HG02840 (cell line): Measurements from ENCODE around the gene C1QTNF12.

ENCODE experiments used
- ATAC-seq: cut with Tn5 transposase; IDR thresholded peaks from one replicate; pipeline ENCODE4 v1.9.1; 2021; ENCODE audit warnings: mild to moderate bottlenecking, moderate library complexity, moderate number of reproducible peaks; ENCODE audit not compliant: unreplicated experiment, low FRiP score

C1QTNF12 gene

GRCh38 chr1:1242461-1243265, 3.9 kb downstream of the C1QTNF12 start:
- no peak for ATAC-seq

- no peak for ATAC-seq
Measured at GRCh38 chr1:1241588-1242219, 4.8 kb downstream of the C1QTNF12 start.

GRCh38 chr1:1240822-1241587, 5.5 kb downstream of the C1QTNF12 start:
- ATAC-seq = no peak

GRCh38 chr1:1240348-1240732, 6.2 kb downstream of the C1QTNF12 start:
- no peak for ATAC-seq

GRCh38 chr1:1239614-1240347, 6.7 kb downstream of the C1QTNF12 start:
- ATAC-seq = no peak

GRCh38 chr1:1239227-1239613, 7.3 kb downstream of the C1QTNF12 start:
- no peak for ATAC-seq

- ATAC-seq = no peak
Measured at GRCh38 chr1:1238702-1239178, 7.8 kb downstream of the C1QTNF12 start.

GRCh38 chr1:1237874-1238701, 8.4 kb downstream of the C1QTNF12 start:
- no peak for ATAC-seq

- ATAC-seq = no peak
Measured at GRCh38 chr1:1236945-1237873, 9.3 kb downstream of the C1QTNF12 start.

GRCh38 chr1:1236176-1236763, 10.3 kb downstream of the C1QTNF12 start:
- no peak for ATAC-seq

- ATAC-seq = no peak
Measured at GRCh38 chr1:1235016-1235744, 11.3 kb downstream of the C1QTNF12 start.

- no peak for ATAC-seq
Measured at GRCh38 chr1:1234180-1234808, 12.2 kb downstream of the C1QTNF12 start.

- ATAC-seq = no peak
Measured at GRCh38 chr1:1233567-1233892, 13.0 kb downstream of the C1QTNF12 start.

GRCh38 chr1:1232796-1233566, 13.5 kb downstream of the C1QTNF12 start:
- ATAC-seq = no peak

- peak; percentile 1 for ATAC-seq
Measured at GRCh38 chr1:1232208-1232795, 14.2 kb downstream of the C1QTNF12 start, which contains the start of gene B3GALT6. B3GALT6 (plus strand) TSS chr1:1232237; CDS start chr1:1232279, 42 bp downstream.
